NCI-H2107 treated with DMSO at 0.1 percent for 48 hours (cell line): ENCODE results near the gene OXGR1.
"Not testable (repeated sequence)": the region's sequence is repeated elsewhere in the genome, so short reads cannot be mapped to it uniquely, and the experiment has no call there.

ENCODE experiments used
- DNase-seq: peaks from one replicate; lab custom pipeline; 2025; ENCODE audit not compliant: unreplicated experiment; lab: John Stamatoyannopoulos, UW

OXGR1 gene

DNA sequence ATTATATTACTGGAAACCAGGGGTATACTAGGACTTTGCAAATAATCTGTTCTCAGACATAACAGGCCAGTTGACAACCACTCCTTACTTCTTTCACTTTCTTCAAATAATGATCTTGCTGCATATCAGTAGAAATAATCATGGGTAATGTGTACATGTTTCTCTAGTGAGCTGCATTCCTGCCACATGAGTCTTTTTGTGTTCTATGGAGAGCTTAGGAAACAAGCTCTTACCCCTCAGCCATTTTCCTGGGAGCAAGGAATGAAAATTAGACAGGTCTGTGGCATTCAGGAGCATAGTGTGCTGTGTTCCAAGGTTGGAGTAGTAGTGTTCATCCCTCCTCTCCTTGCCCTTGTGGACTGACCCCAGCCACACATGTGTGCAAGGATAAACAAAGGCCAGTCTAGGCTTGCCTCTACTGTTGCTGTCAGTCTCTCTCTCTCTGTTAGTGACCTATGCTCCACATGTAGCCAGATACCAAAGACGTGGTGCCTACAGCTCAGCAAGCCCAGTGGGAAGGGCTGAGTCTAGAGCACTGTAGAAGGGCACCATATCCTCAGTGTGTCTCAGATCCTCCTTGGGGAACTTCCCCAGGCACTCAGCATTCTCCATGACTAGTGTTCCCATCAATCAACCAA, 11.5 kb upstream of the OXGR1 start:
- no peak for DNase-seq

DNA sequence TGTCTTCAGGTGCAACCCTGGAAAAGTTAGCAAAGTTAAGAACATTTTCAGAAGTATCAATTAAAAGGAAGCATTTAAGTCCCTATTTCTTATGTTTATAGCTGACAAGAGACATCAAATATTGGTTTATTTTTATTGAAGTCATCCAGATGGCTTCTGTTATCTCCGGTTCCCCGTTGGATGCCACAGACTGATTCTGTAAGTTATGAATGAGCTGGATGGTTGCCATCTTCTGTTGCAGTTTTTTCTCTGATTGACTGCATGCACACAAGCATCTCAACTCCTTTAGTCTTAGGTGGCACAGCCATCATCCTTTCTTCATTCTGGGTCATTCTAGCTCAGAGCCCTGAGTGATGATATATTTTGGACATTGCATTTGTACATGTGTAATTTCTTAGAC, 10.6 kb upstream of the OXGR1 start:
- no peak for DNase-seq

- no peak for DNase-seq
These were observed 10.0 kb upstream of the OXGR1 start for GRCh38 chr13:97004096-97004876.

- no peak for DNase-seq
These were observed 8.8 kb upstream of the OXGR1 start for GRCh38 chr13:97003071-97003470.

DNA sequence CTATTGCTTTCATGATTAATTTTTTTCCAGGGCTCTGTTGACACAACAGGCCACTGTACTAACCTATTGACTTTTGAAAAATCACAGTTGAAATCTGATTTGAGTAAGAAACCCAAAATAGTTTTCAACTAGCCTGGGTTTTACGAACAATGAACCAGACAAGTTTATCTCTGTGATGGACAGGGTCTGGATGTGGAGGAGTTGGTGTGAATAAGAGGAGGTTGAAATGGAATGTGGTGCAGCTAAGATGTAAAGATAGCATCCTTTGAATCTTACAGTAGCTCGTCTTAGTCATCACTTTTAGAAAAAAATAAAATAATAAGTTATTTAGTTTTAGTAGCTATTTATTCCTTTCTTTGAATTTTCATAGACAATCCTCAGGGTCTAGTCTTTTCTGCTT, 8.3 kb upstream of the OXGR1 start:
- DNase-seq, result no peak

DNA sequence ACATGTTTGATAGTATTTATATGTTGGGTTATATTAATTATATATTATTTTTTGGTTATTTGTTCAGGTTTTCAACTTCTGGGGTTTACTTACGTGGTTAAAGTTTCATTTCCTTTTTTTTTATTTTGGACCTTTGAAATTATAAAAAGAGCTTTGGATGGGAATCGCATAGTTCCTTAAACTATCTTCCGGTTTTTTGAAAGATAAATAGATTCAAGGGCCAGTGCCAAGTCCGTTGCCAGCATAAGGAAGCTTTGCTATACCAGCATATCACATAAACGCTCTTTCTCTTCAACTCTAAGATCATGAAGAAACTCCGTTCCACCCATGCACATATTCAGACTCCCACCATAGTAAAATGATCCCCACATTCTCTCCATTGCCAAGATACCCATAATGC, 7.4 kb upstream of the OXGR1 start:
- DNase-seq, result no peak

GRCh38 chr13:97000295-97000925, 6.1 kb upstream of the OXGR1 start:
- DNase-seq, result no peak

DNA sequence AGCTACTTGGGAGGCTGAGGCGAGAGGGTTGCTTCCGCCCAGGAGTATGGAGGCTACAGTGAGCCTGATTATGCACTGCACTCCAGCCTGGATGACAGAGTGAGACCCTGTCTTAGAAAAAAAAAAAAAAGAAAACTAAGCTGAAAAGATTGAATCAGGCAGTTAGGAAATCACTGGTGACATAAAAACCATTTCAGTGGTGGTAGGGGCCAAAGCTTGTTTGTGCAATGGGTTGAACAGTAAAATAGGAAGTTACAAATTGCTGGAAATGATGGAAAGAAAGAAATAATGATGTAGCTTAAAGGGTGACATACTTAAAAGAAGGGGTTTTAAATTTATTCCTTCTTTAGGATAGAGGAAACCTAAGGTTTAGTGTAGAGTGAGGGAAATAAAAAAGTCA, 4.8 kb upstream of the OXGR1 start:
- DNase-seq, result no peak

DNA sequence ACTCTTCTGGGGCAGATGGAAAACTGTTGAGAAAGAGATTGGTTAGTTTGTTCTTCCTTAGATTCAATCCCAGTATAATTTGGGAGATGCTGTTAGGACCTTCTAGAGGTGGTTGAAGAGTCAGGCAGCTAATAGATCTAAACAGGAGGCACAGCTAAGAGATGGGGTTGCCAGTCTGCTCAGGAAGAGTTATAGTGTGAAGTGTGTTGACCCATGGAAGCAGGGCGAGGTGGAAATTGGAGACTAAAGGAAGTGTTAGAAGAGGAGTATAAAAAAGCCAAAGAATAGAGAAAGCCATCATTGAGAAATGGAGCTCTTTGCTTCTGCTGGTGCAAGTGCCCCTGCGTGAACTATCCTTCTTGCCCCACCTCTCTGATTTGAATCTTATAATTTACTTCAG, 3.8 kb upstream of the OXGR1 start:
- no peak for DNase-seq

DNA sequence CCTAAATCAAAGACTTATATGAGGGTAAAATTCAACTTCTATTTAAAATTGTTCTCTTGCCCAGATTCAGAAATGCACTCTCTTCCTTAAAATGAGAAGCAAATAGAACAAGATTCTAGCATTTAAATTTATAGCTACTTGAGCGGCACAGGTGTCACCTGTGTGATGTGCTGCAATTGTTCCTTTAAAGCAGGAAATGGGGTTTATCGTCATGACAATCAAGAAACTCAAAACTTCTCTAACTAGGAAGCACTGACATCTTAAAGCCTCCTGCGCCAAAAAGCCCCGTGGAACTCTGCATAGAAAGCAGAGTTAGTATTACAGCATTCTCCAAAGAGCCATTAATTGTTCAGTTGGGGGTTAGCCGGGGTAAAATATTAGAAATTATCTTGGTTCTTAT, 2.6 kb upstream of the OXGR1 start:
- DNase-seq, result no peak

DNA sequence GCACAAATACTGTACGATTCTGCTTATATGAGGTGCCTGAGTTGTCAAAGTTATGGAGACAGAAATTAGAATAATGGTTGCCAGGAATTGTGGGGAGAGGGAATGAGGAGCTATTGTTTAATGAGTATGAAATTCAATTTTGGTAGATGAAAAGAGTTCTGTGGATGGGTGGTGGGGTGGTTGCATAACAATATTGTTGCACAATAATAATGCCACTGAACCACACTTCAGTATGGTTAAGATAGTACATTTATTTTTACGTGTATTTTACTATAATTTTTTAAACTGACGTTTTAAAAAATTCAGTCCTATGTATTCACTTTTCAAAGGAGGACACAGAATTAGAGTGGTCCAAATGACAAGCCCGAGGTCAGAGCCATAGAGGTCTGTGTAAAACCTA, 1.8 kb upstream of the OXGR1 start:
- DNase-seq, result no peak

GRCh38 chr13:96994858-96995243, 575 bp upstream of the OXGR1 start:
- no peak for DNase-seq

DNA sequence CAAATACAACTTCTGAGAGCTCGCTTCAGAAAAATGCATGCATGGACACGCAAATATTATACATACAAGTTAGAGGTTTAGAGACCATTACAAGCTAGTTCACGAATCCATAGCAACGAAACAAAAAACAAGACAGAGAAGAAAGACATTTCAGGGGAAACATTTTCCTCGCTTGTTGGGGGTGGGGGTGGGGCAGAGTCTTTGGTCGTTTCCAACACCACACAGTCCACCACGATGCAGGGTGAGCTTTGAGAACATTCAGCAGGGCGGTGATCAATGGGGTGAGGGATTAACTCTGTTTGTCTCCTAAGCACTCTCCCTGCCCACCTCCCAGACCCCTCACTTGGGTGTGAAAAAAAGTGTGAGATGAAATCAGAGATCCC, 651 bp downstream of the OXGR1 start:
- DNase-seq, result no peak

GRCh38 chr13:96992633-96993032, 1.6 kb downstream of the OXGR1 start:
- DNase-seq, result no peak

DNA sequence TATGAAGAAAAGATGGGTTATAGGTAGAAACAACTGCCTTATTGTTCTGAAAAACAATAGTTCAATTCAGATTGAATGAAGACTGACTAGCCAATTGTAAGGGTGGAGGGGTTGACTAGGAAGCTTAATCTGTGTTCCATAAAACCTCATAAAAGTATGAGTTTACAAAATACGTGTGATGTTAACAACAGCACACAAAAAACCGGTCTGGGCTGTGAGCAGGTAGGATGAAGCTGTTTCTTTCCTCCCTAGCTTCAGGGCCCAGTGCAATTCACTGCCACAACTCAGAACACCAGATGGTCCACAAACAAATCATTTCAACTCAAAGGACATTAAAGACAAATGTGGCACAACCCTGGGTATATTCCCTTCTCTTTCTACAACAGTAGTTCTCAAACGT, 3.2 kb downstream of the OXGR1 start:
- DNase-seq, result no peak

- DNase-seq, result no peak
These were observed 5.8 kb downstream of the OXGR1 start for GRCh38 chr13:96988441-96988840.

GRCh38 chr13:96984051-96984508, 10.2 kb downstream of the OXGR1 start:
- DNase-seq, result peak; percentile 9

GRCh38 chr13:96982672-96983071, 11.6 kb downstream of the OXGR1 start:
- no peak for DNase-seq

DNA sequence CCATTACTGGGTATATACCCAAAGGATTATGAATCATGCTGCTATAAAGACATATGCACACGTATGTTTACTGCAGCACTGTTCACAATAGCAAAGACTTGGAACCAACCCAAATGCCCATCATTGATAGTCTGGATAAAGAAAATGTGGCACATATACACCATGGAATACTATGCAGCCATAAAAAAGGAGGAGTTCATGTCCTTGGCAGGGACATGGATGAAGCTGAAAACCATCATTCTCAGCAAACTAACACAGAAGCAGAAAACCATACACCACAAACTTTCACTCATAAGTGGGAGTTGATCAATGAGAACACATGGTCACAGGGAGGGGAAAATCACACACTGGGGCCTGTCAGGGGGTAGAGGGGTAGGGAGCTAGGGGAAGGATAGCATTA, 14.4 kb downstream of the OXGR1 start:
- not testable (repeated sequence) for DNase-seq

DNA sequence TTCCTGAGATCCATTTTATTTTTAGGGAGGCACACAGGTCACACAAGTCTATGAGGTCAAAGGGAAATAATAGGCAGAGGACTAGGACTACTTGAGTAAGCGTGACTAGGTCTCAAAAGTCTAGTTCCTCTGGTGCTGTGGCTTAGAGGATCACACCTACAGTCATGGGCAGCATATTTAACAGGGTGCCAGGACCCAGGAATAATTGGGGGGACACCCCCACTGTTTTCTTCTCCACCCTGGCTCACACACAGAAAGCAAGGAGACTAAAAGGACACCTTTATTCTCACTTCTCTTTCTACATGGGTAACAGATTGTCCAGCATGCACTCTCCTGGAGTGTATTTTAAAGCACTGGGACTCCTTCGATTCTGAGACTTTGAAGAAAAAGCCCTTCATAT, 26.2 kb downstream of the OXGR1 start:
- DNase-seq, result no peak

DNA sequence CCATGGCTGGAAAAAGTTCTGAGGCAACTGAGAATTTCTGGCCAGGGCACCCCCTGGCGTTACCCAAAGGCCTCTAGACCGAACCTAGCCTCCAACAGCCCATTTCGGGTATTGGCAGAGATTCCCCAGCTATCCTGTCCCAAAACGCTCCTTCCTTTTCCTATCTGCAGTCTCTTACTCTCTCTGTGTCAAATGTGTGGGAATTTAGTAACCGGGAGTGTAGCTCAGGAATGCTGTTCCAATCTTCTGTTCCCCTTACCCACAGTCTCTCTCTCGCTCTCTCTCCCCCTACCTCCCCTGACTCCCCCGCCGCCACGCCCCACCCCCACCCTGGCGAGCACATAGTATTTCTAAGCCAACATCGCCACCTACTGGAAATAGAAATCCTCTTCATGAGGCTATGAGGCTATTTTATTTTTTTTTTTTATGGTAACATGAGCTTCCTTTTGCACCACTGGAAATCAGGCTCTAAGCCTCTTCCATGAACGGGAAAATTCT, 27.0 kb downstream of the OXGR1 start:
- DNase-seq, result no peak

DNA sequence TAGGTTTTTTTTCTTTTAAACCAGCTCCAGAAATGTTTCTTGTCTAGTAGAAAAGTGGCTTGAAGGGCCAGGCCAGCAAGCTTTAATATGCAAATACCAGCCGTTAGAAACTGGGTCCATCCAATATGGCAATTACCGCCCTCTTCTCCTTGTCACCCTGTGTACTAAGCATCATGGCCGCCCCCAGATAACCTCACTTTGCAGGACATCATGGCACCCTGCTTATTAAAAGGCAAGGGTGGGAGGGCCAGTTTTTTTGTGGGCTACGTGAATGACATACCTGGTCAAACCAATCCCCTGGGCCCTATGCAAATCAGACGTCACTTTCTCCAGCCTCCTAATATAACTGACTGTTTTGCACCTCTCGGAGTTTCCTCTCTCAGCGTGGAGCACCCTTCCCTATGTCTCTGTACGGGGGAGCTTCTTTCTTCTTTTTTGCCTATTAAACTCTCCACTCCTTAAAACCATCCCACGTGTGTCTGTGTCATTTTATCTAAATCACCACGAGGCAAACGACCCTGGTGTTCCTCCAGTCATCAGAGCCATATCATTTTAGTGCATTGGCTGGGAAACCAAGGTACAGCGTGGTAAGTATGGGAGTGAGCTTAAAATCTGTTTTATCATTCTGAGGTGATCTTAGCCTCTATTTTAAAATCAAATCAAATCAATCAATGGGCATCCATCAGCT, 27.7 kb downstream of the OXGR1 start:
- no peak for DNase-seq
